DND-41 (cell line): ENCODE data around the gene COG3.

Experiments used
- ATAC-seq: fragments of 200-7000 bp; cut with Tn5 transposase; 3 replicates; pipeline ENCODE4 v1.9.1; 2021; ENCODE audit warnings: low read depth; ENCODE audit not compliant: insufficient read depth
- DNase-seq: peaks from one replicate; pipeline ENCODE4 v3.0.0-alpha.2; 2020
- H2AFZ ChIP-seq: 2 replicates; pipeline ENCODE4 v1.6.0; 2012; ENCODE audit warnings: low read depth, low read length
- H3K27ac ChIP-seq: 2 replicates; pipeline ENCODE4 v1.5.1; 2012; ENCODE audit warnings: low read length, inconsistent platforms
- H3K27me3 ChIP-seq: fragments of 200-600 bp; sonication (generic); 2 replicates; pipeline ENCODE4 v1.6.0; 2012; ENCODE audit warnings: low read length, mild to moderate bottlenecking, inconsistent platforms; ENCODE audit not compliant: insufficient read depth, poor library complexity
- H3K36me3 ChIP-seq: 2 replicates; pipeline ENCODE4 v1.5.1; 2012; ENCODE audit warnings: low read length, inconsistent platforms; ENCODE audit not compliant: insufficient read depth
- H3K4me1 ChIP-seq: 2 replicates; pipeline ENCODE4 v1.5.1; 2012; ENCODE audit warnings: mild to moderate bottlenecking, low read length; ENCODE audit not compliant: insufficient read depth
- H3K4me2 ChIP-seq: 2 replicates; pipeline ENCODE4 v1.6.0; 2012; ENCODE audit warnings: mild to moderate bottlenecking, moderate library complexity, low read length, inconsistent platforms; ENCODE audit not compliant: insufficient read depth
- H3K4me3 ChIP-seq, 2 experiments: fragments of 200-600 bp in 1 of 2; shearing (Covaris generic) in 1 of 2; 2 replicates each; pipeline ENCODE4 v1.5.1; 2012 to 2016; ENCODE audit warnings: inconsistent platforms in 2 of 2, low read length in 2 of 2, mild to moderate bottlenecking in 2 of 2, low read depth in 1 of 2, moderate library complexity in 1 of 2
- H3K79me2 ChIP-seq: 2 replicates; pipeline ENCODE4 v1.6.0; 2012; ENCODE audit warnings: low read length, inconsistent platforms; ENCODE audit not compliant: insufficient read depth
- H3K9ac ChIP-seq: 2 replicates; pipeline ENCODE4 v1.6.0; 2012; ENCODE audit warnings: low read depth, mild to moderate bottlenecking, inconsistent platforms, low read length, moderate library complexity
- H3K9me3 ChIP-seq: 2 replicates; pipeline ENCODE4 v1.5.1; 2012; ENCODE audit warnings: low read length, moderate library complexity, mild to moderate bottlenecking, inconsistent platforms; ENCODE audit not compliant: insufficient read depth, severe bottlenecking
- H4K20me1 ChIP-seq: 2 replicates; pipeline ENCODE4 v1.6.0; 2012; ENCODE audit warnings: low read length; ENCODE audit not compliant: insufficient read depth
- CTCF ChIP-seq: IDR thresholded peaks from 2 replicates; pipeline ENCODE4 v1.5.1; 2012; ENCODE audit warnings: borderline replicate concordance, low read length, moderate library complexity, mild to moderate bottlenecking; ENCODE audit not compliant: poor library complexity, severe bottlenecking; ENCODE audit errors: extremely low read depth
- EZH2 ChIP-seq: IDR thresholded peaks from 3 replicates; pipeline ENCODE4 v1.6.1; 2012; ENCODE audit warnings: borderline replicate concordance, low read depth, mild to moderate bottlenecking, moderate library complexity, low read length, inconsistent platforms; ENCODE audit not compliant: severe bottlenecking

The COG3 gene

GRCh38 chr13:45536224-45536623 lies 71.5 kb downstream of the COG3 start:
- no peaks in the 10 kb centered on the region for H3K9me3 ChIP-seq
- H3K4me2 ChIP-seq: no peak overlapping the region
- no peaks in the 10 kb centered on the region for H3K79me2 ChIP-seq
- H3K4me1 ChIP-seq: no peaks in the 10 kb centered on the region
- no peaks in the 10 kb centered on the region for H3K27me3 ChIP-seq
- H3K4me3 ChIP-seq: no peak overlapping the region
- DNase-seq: no peak
- H3K36me3 ChIP-seq: peaks cover 39% of the 10 kb centered on the region
- no peaks in the 10 kb centered on the region for H4K20me1 ChIP-seq
- TF ChIP-seq CTCF: no peak
- TF ChIP-seq EZH2: no peak
- H2AFZ ChIP-seq: no peak overlapping the region
- H3K9ac ChIP-seq: no peak overlapping the region
- ATAC-seq: no peak
- no peak overlapping the region for H3K27ac ChIP-seq

DNA sequence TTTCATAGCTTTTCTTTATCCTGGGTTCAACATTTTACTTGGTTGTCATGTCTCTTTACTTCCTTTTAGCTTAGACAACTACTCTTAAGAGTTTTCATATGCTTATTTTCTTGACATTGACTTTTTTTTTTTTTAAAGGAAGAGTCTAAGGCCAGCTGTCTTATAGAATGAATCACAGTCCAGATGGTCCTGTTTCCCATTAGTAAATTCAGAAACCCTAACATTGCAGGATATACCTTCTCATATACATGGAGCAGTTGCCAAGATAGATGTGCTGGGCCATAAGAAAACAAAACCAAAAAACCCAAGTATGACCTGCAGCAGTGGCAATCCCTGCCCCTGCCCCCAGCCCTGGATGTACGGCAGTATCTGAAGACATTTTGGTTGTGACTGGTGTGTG lies 72.8 kb downstream of the COG3 start:
- DNase-seq (no peak), ATAC-seq (no peak)
- no peaks in the 10 kb centered on the region for H3K27me3 ChIP-seq
- no peaks in the 10 kb centered on the region for H3K4me1 ChIP-seq
- no peak overlapping the region for H3K4me2 ChIP-seq
- no peak overlapping the region for H3K9ac ChIP-seq
- H4K20me1 ChIP-seq: no peaks in the 10 kb centered on the region
- peaks cover 32% of the 10 kb centered on the region for H3K36me3 ChIP-seq
- no peak for TF ChIP-seq CTCF
- no peak for TF ChIP-seq EZH2
- no peak overlapping the region for H3K27ac ChIP-seq
- H3K9me3 ChIP-seq: no peaks in the 10 kb centered on the region
- no peak overlapping the region for H2AFZ ChIP-seq
- no peaks in the 10 kb centered on the region for H3K79me2 ChIP-seq
- no peak overlapping the region for H3K4me3 ChIP-seq

DNA sequence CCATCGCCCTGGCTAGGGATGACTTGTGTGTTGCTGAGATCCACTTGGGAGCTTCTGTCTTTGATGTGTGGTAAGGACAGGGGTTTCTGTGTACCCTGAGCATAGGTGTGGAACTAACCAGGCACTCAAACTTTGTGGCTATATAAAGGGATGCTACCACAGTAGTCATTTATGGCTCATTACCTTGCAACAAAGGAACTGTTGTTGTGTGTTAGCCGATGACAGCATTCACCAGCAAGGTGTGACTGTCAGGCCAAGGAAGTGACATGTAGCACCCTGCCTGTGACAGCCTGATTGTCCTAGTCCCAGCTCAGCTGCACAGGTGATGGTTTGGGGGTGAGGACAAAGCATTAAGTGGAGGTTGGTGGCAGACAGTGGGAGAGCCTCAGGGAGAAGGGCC lies 73.6 kb downstream of the COG3 start:
- no peak overlapping the region for H3K9ac ChIP-seq
- no peak for ATAC-seq
- H2AFZ ChIP-seq: no peak overlapping the region
- H3K4me2 ChIP-seq: no peak overlapping the region
- H3K27me3 ChIP-seq: no peaks in the 10 kb centered on the region
- no peak overlapping the region for H3K4me3 ChIP-seq
- peaks cover 24% of the 10 kb centered on the region for H3K36me3 ChIP-seq
- no peaks in the 10 kb centered on the region for H3K4me1 ChIP-seq
- H3K9me3 ChIP-seq: no peaks in the 10 kb centered on the region
- DNase-seq: no peak
- no peak overlapping the region for H3K27ac ChIP-seq
- no peaks in the 10 kb centered on the region for H4K20me1 ChIP-seq
- H3K79me2 ChIP-seq: no peaks in the 10 kb centered on the region
- TF ChIP-seq CTCF: no peak
- TF ChIP-seq EZH2: no peak

DNA sequence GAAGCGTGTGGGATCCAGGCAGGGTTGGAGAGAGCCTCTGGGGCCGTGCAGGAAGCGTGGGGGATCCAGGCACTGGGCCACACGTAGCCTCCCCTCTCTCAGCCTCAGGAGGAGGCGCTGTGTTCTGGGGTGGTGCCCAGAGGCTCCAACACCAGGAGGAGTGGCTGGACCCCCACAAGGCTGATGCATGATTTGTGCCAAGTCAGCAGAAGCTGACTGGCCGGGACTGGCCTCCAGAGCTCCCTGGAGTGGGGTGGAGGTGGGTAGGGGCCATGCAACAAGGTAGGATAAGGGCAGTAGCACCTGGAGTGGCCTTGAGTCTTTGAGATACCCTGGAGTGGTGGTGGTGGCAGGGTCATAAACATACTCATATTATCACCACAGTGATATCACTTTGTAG lies 75.5 kb downstream of the COG3 start:
- no peak for TF ChIP-seq CTCF
- TF ChIP-seq EZH2: no peak
- Histone ChIP-seq H2AFZ (no peak overlapping the region), H3K27me3 (no peaks in the 10 kb centered on the region)

More for the DNA sequence above, 75.5 kb downstream of the COG3 start:
- Histone ChIP-seq H3K4me2 (no peak overlapping the region), H3K79me2 (no peaks in the 10 kb centered on the region), H3K9me3 (no peaks in the 10 kb centered on the region), H3K4me3 (no peak overlapping the region), H3K36me3 (peaks cover 7% of the 10 kb centered on the region; the same call in 1 of the 2 replicates), H4K20me1 (no peaks in the 10 kb centered on the region; the same call in 1 of the 2 replicates), H3K4me1 (no peaks in the 10 kb centered on the region), H3K9ac (no peak overlapping the region), H3K27ac (no peak overlapping the region)
- ATAC-seq (no peak), DNase-seq (no peak)
